GM20000 (cell line): ENCODE data around the gene SWAP70.

ENCODE experiments used
- DNase-seq: peaks from one replicate; pipeline ENCODE4 v3.0.0; 2012; ENCODE audit warnings: low spot score
- TF ChIP-seq, protein P1 (sequence below): IDR thresholded peaks from 2 replicates; pipeline ENCODE4 v1.5.1; 2012; ENCODE audit warnings: mild to moderate bottlenecking, control low read depth; ENCODE audit errors: extremely low read depth, missing control alignments

Gene SWAP70

DNA sequence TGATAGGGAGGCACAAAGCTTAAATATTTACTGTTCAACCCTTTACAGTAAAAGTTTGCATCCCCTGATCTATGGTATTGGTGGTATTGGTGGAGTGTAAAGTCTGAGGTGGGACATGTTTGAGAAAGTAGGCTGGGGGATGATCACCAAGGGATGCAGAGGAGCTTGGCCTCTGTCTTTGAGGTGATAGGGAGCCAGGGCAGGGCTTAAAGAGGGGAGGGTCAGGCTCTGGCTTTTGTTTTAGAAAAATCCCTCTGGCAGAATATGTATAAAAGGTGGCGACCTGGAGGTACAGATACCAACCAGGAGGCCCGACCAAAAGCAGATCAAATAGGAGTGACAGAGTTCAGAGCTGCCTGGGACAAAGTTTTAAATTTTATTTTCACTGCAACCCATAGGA, 59.0 kb downstream of the SWAP70 start:
- DNase-seq = no peak
- TF ChIP-seq, protein P1, sequence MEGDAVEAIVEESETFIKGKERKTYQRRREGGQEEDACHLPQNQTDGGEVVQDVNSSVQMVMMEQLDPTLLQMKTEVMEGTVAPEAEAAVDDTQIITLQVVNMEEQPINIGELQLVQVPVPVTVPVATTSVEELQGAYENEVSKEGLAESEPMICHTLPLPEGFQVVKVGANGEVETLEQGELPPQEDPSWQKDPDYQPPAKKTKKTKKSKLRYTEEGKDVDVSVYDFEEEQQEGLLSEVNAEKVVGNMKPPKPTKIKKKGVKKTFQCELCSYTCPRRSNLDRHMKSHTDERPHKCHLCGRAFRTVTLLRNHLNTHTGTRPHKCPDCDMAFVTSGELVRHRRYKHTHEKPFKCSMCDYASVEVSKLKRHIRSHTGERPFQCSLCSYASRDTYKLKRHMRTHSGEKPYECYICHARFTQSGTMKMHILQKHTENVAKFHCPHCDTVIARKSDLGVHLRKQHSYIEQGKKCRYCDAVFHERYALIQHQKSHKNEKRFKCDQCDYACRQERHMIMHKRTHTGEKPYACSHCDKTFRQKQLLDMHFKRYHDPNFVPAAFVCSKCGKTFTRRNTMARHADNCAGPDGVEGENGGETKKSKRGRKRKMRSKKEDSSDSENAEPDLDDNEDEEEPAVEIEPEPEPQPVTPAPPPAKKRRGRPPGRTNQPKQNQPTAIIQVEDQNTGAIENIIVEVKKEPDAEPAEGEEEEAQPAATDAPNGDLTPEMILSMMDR = no peak

GRCh38 chr11:9726321-9727022, 62.6 kb downstream of the SWAP70 start:
- DNase-seq = no peak
- TF ChIP-seq, protein P1 = no peak

GRCh38 chr11:9728058-9728457, 64.2 kb downstream of the SWAP70 start:
- TF ChIP-seq, protein P1 = no peak
- DNase-seq = no peak

- TF ChIP-seq, protein P1 = no peak
- no peak for DNase-seq
Measured at GRCh38 chr11:9731256-9731655, 67.4 kb downstream of the SWAP70 start.

GRCh38 chr11:9732453-9732852, 68.6 kb downstream of the SWAP70 start:
- TF ChIP-seq, protein P1 = no peak
- DNase-seq = no peak

GRCh38 chr11:9733212-9733611, 69.3 kb downstream of the SWAP70 start:
- no peak for DNase-seq
- TF ChIP-seq, protein P1 = no peak

DNA sequence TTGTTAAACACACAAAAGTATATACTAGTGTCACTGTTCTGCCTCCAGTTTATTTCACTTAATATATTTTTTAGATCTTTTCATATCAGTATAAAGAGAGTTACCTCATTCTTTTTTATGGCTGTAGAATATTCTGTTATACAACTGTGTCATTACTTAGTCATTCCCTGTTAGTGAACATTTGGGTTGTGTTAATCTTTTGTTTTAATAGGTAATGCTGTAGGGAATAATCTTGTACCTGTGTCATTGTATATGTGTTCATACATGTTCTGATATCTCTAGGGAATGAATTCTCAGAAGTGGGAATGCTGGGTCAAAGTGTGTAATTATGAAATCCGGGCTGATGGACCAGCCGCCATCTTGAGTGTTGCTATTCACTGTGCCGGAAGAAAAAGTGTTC, 71.4 kb downstream of the SWAP70 start:
- no peak for DNase-seq

More for the DNA sequence above, 71.4 kb downstream of the SWAP70 start:
- TF ChIP-seq, protein P1 = no peak
